Inferior parietal cortex (tissue), 1 donor: Measurements from ENCODE around the gene ANKRD29.

Experiments used
- DNase-seq: peaks from one replicate; pipeline ENCODE4 v3.0.0-alpha.2; 2016; ENCODE audit errors: extremely low spot score

Gene ANKRD29

GRCh38 chr18:23684515-23685197 is 21.9 kb upstream of the ANKRD29 start:
- DNase-seq = no peak

GRCh38 chr18:23683671-23684070 is 21.0 kb upstream of the ANKRD29 start:
- DNase-seq = no peak

DNA sequence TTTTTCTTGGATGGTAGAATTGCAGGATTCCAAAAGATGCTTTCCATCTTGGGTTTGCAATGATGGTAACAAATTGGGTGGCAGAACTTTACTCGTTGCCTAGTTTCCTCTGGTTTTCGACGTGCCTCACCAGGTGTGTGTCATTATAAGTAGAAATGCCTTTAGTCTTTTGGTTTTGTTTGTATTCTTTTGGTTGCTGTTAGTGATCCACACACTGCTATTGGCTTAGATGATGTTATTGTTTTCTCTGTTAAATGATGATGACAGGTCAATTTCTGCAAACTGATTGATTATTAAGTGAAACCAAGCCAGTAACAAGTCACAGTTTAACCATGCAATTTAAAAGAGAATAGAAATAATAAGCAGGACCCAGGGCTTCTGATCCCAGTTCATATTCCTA is 20.4 kb upstream of the ANKRD29 start:
- no peak for DNase-seq

- DNase-seq = no peak
Measured at GRCh38 chr18:23682472-23682871, 19.8 kb upstream of the ANKRD29 start.

DNA sequence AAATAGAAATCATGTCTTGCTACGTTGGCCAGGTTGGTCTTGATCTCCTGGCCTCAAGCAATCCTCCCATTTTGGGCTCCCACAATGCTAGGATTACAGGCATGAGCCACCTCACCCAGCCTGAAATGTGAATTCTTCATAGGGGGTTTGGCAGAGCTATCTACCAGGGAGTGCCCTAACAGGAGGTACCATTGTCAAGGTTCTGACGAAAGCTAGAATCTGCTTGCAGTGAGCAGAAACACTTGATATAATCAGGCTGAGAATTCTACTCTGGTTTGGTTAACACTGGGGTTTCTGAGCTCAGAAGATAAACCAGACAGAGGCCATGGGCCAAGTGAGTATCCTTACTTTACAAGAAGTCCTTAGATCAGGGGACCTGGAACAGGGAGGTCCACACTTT is 19.3 kb upstream of the ANKRD29 start:
- no peak for DNase-seq

GRCh38 chr18:23675896-23676295 is 13.2 kb upstream of the ANKRD29 start:
- DNase-seq = no peak

- DNase-seq = no peak
Measured at GRCh38 chr18:23675236-23675635, 12.5 kb upstream of the ANKRD29 start.

- DNase-seq = no peak
Measured at GRCh38 chr18:23673725-23674124, 11.0 kb upstream of the ANKRD29 start.

DNA sequence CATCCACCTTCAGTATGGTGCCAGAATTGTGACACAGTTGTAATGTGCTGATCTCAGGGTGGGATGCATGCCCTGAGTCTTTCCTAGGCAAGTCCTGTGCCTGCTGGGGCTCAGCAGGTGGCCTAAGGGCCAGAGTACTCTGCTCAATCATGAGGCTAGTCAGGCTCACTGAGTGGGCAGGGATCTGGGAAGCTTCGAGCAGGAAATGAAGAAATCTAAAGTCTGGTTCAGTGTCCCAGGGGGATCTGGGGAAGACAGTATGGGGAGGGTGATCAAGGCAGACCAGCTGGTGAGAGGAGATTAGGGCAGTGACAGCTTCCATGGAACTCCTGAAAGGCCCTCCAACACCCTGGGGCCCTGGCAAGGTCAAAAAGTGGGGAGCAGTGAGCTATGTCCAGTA is 8.9 kb upstream of the ANKRD29 start:
- DNase-seq = no peak

DNA sequence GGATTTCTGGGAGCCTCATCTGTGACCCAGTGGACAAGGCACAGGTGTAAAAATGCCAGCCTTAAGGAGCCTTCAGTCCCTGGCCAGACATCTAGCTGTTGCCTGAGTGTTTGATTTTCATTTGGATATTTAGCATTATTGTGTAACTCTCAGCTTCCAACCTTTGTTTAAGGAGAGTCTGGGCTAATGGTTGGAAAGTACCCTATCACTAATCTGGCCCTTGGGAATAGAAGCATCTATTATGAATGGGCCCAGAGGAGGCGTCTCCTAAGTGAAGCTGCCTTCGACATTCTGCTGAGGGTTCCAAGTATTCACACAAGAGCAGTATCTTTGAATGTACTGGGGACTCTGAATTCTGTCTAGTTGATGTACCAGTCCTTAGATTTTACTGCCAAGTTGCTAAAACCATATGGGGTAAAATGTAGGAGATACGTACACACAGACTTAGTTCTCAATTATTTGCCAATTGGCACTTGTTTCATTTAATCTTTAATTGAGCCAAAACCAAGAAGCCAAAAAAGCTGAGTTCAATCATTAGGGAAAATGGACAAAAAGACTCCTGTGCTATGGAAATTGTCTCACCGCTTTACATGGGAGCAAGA is 7.2 kb upstream of the ANKRD29 start:
- no peak for DNase-seq

GRCh38 chr18:23669202-23669766 is 6.6 kb upstream of the ANKRD29 start:
- no peak for DNase-seq

DNA sequence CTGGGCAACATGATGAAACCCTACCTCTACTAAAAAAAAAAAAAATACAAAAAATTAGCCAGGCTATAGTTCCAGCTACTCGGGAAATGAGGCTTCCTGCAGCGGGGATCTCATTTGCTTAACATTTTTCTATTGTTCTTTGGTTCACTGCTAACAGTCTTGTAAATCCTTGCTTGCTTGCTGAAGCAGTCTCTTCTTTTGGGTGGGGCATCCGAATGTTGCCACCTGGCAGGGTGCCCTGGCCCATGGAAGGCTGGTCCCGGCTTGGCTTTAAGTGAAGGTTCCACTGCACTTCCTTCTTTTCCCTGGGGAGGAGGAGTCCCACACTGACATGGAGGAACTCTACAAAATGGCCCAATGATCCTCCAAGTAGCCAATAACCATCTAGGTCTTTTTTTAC is 6.0 kb upstream of the ANKRD29 start:
- no peak for DNase-seq

DNA sequence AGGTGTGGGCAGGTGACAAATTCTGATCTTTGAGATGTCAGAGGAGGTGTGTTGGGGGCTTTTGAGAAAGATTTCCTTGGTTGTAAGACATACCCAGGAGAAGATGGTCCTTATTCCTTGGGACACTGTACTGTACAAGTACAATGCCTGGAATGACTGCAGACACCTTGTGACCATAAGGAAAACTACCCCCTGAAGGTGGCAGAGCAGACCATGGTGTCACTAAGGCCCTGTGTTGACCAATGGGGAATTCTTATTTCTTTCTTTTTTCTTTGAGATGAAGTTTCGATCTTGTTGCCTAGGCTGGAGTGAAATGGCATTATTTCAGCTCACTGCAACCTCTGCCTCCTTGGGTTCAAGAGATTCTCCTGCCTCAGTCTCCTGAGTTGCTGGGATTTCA is 4.4 kb upstream of the ANKRD29 start:
- no peak for DNase-seq

GRCh38 chr18:23664674-23665073 is 2.0 kb upstream of the ANKRD29 start:
- DNase-seq = no peak

- DNase-seq = no peak
Measured at GRCh38 chr18:23661735-23662308, 889 bp downstream of the ANKRD29 start.

DNA sequence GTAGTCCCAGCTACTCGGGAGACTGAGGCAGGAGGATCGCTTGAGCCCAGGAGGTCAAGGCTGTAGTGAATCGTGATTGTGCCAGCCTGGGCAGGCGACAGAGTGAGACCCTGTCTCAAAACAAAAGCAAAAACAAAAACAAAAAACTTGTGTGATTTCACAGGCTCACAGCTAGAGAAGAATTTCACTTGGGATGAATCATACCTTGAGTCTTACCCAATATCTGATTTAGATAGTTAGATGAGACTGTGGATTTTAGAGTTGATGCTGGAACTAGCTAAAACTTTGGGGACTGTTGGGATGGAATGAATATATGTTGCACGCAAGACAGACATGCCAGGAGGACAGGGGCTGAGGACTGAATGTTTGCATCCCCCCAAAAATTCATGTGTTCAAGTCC is 4.4 kb downstream of the ANKRD29 start:
- no peak for DNase-seq

DNA sequence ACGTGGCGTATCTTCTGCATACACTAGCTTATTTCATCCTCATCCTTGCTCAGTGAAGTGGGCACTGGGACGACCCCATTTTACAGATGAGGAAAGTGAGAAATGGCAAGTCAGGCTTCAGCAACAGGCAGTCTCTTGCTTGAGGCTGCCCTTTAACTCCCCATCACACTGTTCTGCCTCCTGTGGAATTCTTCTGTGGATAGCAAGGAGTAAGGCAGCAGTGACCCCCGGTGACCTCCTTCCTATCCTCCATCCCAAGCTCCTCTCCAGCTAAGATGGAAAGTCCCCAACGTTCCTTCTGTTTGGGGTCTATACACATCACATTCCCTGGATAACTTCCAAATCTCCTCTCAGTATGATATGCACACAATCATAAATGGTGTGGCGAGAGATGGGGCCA is 10.5 kb downstream of the ANKRD29 start:
- no peak for DNase-seq

DNA sequence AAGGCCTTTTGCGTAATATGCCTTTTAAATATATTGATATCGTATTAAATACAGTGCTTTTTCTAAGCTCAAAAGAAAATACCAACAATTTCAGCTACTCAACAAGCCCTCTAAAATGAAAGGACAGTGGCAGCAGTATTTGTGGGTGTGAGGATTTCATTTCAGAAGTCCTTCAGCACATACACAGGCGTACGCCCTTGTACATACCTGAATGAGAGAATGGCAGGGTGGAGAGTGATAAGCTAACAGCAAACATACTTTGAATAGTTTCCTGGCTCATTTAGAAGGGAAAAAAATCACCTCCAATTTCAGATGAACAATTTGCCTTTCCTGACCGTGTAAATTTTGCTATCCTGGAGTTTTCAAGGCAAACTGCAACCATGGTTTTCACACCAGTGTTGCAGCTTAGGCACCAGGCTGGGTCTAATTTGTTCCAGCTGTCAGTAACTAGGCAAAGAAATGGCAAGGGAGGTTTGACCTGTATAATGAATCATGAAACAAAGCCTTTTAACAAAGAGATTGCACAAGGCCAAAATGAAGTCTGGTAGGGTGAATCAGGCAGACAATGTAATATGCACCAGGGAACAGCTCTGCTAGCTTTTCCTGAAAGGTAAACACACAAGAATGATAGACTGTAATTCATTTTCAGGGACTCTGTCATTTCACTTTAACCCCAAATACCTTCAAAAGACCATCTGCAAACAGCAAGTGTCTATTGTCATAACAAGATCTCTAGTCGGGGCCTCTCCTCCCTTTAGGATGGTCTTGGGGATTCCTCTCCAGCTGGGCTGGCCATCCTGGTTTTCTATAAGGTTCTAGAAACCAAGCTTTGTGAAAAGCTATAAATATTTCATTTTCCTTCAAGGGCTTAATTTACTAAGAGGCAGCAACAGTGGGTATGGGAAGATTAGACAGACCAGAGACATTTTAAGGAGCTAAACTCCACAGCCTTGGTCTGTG is 11.5 kb downstream of the ANKRD29 start:
- no peak for DNase-seq

DNA sequence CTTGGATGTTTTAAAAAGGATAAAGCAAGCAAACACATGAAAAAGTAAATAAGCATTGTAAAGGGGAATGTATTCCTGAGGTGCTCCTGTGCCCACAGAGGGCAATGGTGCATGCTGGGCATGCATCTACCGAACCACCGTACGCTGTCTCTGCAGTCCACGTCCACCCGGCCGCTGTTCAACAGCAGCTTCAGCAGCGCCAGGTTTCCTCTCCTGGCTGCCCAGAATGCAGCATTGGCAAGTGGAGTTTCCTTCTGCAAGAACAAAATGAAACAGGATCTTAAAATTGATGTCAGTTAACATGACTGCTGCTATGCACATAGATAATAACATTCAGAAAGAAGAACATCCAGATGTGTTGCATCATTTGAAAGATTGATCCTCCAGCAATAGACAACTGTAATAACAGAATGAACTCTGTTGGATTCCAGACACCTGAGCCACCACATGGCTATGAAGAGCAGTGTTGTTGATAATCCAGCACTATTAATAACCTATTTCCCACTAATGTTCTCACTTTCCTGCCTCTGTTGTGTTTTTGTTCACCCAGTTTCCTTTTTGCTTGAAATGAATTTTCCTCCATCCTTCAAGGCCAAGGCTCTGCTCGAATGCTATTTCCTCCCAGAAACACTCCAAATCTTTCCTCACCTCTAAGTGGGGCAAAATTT is 13.6 kb downstream of the ANKRD29 start:
- DNase-seq = no peak

GRCh38 chr18:23648456-23648855 is 14.3 kb downstream of the ANKRD29 start:
- no peak for DNase-seq

DNA sequence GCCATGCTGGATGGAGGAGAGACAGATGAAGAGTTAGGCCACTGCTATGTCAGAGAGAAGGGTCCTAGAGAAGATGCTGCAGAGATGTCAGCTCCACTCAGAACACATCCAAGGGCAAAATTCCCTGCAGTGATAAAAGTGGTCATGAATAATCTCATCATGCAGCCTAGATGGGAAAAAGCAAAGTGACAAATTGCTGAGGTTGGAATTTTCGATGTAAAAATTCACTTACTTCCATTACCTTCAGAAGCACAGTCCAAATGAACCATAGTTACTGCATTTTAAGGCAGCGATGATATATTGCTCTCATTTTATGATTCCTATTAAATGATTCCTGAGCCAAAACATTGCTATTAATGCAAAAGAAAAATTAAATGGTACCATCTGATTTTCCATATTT is 16.4 kb downstream of the ANKRD29 start:
- no peak for DNase-seq
